DOHH2 (cell line): ENCODE data around the gene CDK6.

Source experiments
- EZH2phosphoT487 ChIP-seq: fragments of 200-600 bp; sonication (generic); IDR thresholded peaks from 2 replicates; pipeline ENCODE4 v1.6.1; 2017; ENCODE audit warnings: borderline replicate concordance, mild to moderate bottlenecking, antibody characterized with exemption, low read length, moderate library complexity, mixed read lengths
- TF ChIP-seq, protein P1 (sequence below): fragments of 200-600 bp; sonication (generic); IDR thresholded peaks from one replicate; pipeline ENCODE4 v1.5.1; 2014; ENCODE audit warnings: antibody characterized with exemption, mild to moderate bottlenecking, low read depth, low read length; ENCODE audit not compliant: poor library complexity, severe bottlenecking

- TF ChIP-seq, protein P1, sequence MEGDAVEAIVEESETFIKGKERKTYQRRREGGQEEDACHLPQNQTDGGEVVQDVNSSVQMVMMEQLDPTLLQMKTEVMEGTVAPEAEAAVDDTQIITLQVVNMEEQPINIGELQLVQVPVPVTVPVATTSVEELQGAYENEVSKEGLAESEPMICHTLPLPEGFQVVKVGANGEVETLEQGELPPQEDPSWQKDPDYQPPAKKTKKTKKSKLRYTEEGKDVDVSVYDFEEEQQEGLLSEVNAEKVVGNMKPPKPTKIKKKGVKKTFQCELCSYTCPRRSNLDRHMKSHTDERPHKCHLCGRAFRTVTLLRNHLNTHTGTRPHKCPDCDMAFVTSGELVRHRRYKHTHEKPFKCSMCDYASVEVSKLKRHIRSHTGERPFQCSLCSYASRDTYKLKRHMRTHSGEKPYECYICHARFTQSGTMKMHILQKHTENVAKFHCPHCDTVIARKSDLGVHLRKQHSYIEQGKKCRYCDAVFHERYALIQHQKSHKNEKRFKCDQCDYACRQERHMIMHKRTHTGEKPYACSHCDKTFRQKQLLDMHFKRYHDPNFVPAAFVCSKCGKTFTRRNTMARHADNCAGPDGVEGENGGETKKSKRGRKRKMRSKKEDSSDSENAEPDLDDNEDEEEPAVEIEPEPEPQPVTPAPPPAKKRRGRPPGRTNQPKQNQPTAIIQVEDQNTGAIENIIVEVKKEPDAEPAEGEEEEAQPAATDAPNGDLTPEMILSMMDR: no peak
- no peak for TF ChIP-seq EZH2phosphoT487
Measured at GRCh38 chr7:92872701-92873100, 36.3 kb upstream of the CDK6 start.
